ENCODE data around the gene TMEM120A. TPM values are rescaled to one million over a fixed set of nuclear protein-coding genes. Genes with fewer than 3 reads are reported as not detected.
A peak's percentile ranks its signal among the peaks of the same experiment; 100 is the strongest.
"Not testable (repeated sequence)": the region's sequence is repeated elsewhere in the genome, so short reads cannot be mapped to it uniquely, and the experiment has no call there.

TMEM120A gene
- total and polyA plus RNA-seq, 7 donors: 18.3 to 88.2 (median 49.0) TPM

- TF ChIP-seq POLR2A (IDR thresholded peaks at IDR 0.05): no peak
- no peak overlapping the region for H3K27ac ChIP-seq
- WGBS, 2 donors: 49 to 67% methylated on average over 4 of the region's 4 CpGs
- peaks cover 0 to 5% (median 0%) of the 10 kb centered on the region in 4 donors for H3K4me1 ChIP-seq
- H3K9me3 ChIP-seq: no peaks in the 10 kb centered on the region
- peaks cover 0 to 24% (median 8%) of the 10 kb centered on the region in 4 donors for H3K36me3 ChIP-seq
- H3K27me3 ChIP-seq: no peaks in the 10 kb centered on the region
- no peak for DNase-seq
- H3K4me3 ChIP-seq: no peak overlapping the region
- intact Hi-C loops (cut with DNase I): no loop called here
These were observed 28.6 kb upstream of the TMEM120A start for GRCh38 chr7:76023002-76023401.

- Histone ChIP-seq H3K36me3 (peaks cover 0 to 24% (median 8%) of the 10 kb centered on the region in 4 donors), H3K27me3 (no peaks in the 10 kb centered on the region), H3K4me1 (peaks cover 0 to 5% (median 0%) of the 10 kb centered on the region in 4 donors), H3K9me3 (no peaks in the 10 kb centered on the region), H3K4me3 (no peak overlapping the region), H3K27ac (no peak overlapping the region)
- intact Hi-C loops (cut with DNase I): no loop called here
- 94 to 96% methylated on average over 7 of the region's 7 CpGs for WGBS, 2 donors
- DNase-seq: no peak
- no peak for TF ChIP-seq CTCF (IDR thresholded peaks at IDR 0.05)
- no peak for TF ChIP-seq POLR2AphosphoS5 (IDR thresholded peaks at IDR 0.05)
- TF ChIP-seq EP300 (IDR thresholded peaks at IDR 0.05): no peak
- TF ChIP-seq POLR2A (IDR thresholded peaks at IDR 0.05): no peak
These were observed 27.8 kb upstream of the TMEM120A start for GRCh38 chr7:76022026-76022780.

GRCh38 chr7:76020031-76020714 lies 25.8 kb upstream of the TMEM120A start:
- peaks cover 0 to 24% (median 8%) of the 10 kb centered on the region in 4 donors for H3K36me3 ChIP-seq
- H3K4me1 ChIP-seq: peaks cover 0 to 5% (median 0%) of the 10 kb centered on the region in 4 donors
- H3K27ac ChIP-seq: no peak overlapping the region
- DNase-seq: peak; percentile 82
- TF ChIP-seq CTCF (IDR thresholded peaks at IDR 0.05) (peak; percentile 81 to 91 (median 89)), POLR2AphosphoS5 (IDR thresholded peaks at IDR 0.05) (no peak)
- intact Hi-C loops (cut with DNase I): loop anchor here (1.0 kb wide), 1 partner anchor 154 kb away; no protein-coding TSS in a partner anchor
- no peaks in the 10 kb centered on the region for H3K9me3 ChIP-seq
- H3K4me3 ChIP-seq: no peak overlapping the region
- H3K27me3 ChIP-seq: no peaks in the 10 kb centered on the region
- 42 to 45% methylated on average over 6 of the region's 6 CpGs for WGBS, 2 donors

- intact Hi-C loops (cut with DNase I); H3K4me3 ChIP-seq; H3K9me3 ChIP-seq; H3K27me3 ChIP-seq; DNase-seq; H3K27ac ChIP-seq; H3K4me1 ChIP-seq: not testable (repeated sequence)
- peaks cover 0 to 24% (median 8%) of the 10 kb centered on the region in 4 donors for H3K36me3 ChIP-seq
- WGBS, 2 donors: 97 to 98% methylated on average over 4 of the region's 4 CpGs
These were observed 24.1 kb upstream of the TMEM120A start for GRCh38 chr7:76018520-76018919.

GRCh38 chr7:76016191-76016947 lies 22.0 kb upstream of the TMEM120A start:
- DNase-seq: no peak
- no peak for TF ChIP-seq POLR2AphosphoS5 (IDR thresholded peaks at IDR 0.05)
- intact Hi-C loops (cut with DNase I): no loop called here
- Histone ChIP-seq H3K27me3 (no peaks in the 10 kb centered on the region), H3K9me3 (no peaks in the 10 kb centered on the region), H3K4me1 (peaks cover 0 to 15% (median 7%) of the 10 kb centered on the region in 4 donors), H3K27ac (no peak overlapping the region), H3K36me3 (peaks cover 0 to 10% (median 5%) of the 10 kb centered on the region in 4 donors), H3K4me3 (no peak overlapping the region)
- WGBS, 2 donors: 93 to 97% methylated on average over 13 of the region's 13 CpGs

GRCh38 chr7:76011442-76011861 lies 17.1 kb upstream of the TMEM120A start:
- Histone ChIP-seq H3K4me3 (no peak overlapping the region), H3K36me3 (no peaks in the 10 kb centered on the region), H3K27me3 (no peaks in the 10 kb centered on the region), H3K27ac (peak overlapping the region; percentile 52 to 70 (median 62)), H3K4me1 (peaks cover 0 to 16% (median 13%) of the 10 kb centered on the region in 4 donors), H3K9me3 (no peaks in the 10 kb centered on the region)
- DNase-seq: peak; percentile 79
- no peak for TF ChIP-seq CTCF (IDR thresholded peaks at IDR 0.05)
- TF ChIP-seq POLR2AphosphoS5 (IDR thresholded peaks at IDR 0.05): peak in 2 of 4 donors; percentile 24 to 32
- WGBS, 2 donors: 67 to 88% methylated on average over 8 of the region's 8 CpGs
- intact Hi-C loops (cut with DNase I): no loop called here
